PC-9 (cell line): ENCODE data around the gene CDH22. TPM values are rescaled to one million over a fixed set of nuclear protein-coding genes. Genes with fewer than 3 reads are reported as not detected.

ENCODE experiments used
- BruUV-seq: library from RNA; stranded (reverse); fragments of 400-500 nt; replicated peaks from 2 replicates; lab custom pipeline; 2021; lab: Mats Ljungman, UMichigan
- CTCF ChIA-PET: fragments of 300-600 bp; sonication (Branson Sonifier 250); formaldehyde crosslinking; loops from one replicate; lab custom pipeline; 2022; ENCODE audit warnings: antibody characterized with exemption; lab: Charles Lee
- POLR2A ChIA-PET: fragments of 300-600 bp; sonication (Branson Sonifier 250); formaldehyde crosslinking; loops from one replicate; lab custom pipeline; 2022; ENCODE audit warnings: antibody characterized with exemption; ENCODE audit not compliant: unreplicated experiment; lab: Charles Lee
- DNase-seq, 2 experiments: peaks; one replicate each; pipeline versions ENCODE4 v3.0.0 to v3.0.0-alpha.2; 2015 to 2022; ENCODE audit warnings: mixed read lengths in 1 of 2
- H2AFZ ChIP-seq: fragments of 200-600 bp; sonication (generic); 2 replicates; pipeline ENCODE4 v1.8.1; 2017; ENCODE audit warnings: antibody characterized with exemption
- H3F3A ChIP-seq: fragments of 200-600 bp; sonication (generic); 2 replicates; pipeline ENCODE4 v1.8.1; 2017; ENCODE audit warnings: antibody characterized with exemption, mild to moderate bottlenecking, low read depth; ENCODE audit not compliant: insufficient read depth
- H3K27ac ChIP-seq: fragments of 200-600 bp; sonication (generic); 2 replicates; pipeline ENCODE4 v1.6.1; 2016; ENCODE audit warnings: mixed run types
- H3K27me3 ChIP-seq: fragments of 200-600 bp; sonication (generic); 2 replicates; pipeline ENCODE4 v1.6.1; 2016; ENCODE audit warnings: low read depth, mixed run types; ENCODE audit not compliant: insufficient read depth
- H3K36me3 ChIP-seq: fragments of 200-600 bp; sonication (generic); 2 replicates; pipeline ENCODE4 v1.6.1; 2016; ENCODE audit warnings: low read depth, mixed run types
- H3K4me1 ChIP-seq: fragments of 200-600 bp; sonication (generic); replicated peaks from 2 replicates; pipeline ENCODE4 v1.6.1; 2016; ENCODE audit warnings: mixed run types; ENCODE audit not compliant: insufficient read depth
- H3K4me2 ChIP-seq: fragments of 200-600 bp; sonication (generic); 2 replicates; pipeline ENCODE4 v1.6.1; 2017; ENCODE audit warnings: mixed run types
- H3K4me3 ChIP-seq: fragments of 200-600 bp; sonication (generic); 2 replicates; pipeline ENCODE4 v1.6.1; 2016; ENCODE audit warnings: mixed run types
- H3K79me2 ChIP-seq: fragments of 200-600 bp; sonication (generic); 2 replicates; pipeline ENCODE4 v1.6.1; 2017; ENCODE audit warnings: low read depth, mixed run types
- H3K9me2 ChIP-seq: fragments of 200-600 bp; sonication (generic); 2 replicates; pipeline ENCODE4 v1.8.1; 2017; ENCODE audit warnings: mild to moderate bottlenecking; ENCODE audit not compliant: insufficient read depth
- H3K9me3 ChIP-seq: fragments of 200-600 bp; sonication (generic); 2 replicates; pipeline ENCODE4 v1.8.1; 2016; ENCODE audit warnings: low read depth; ENCODE audit not compliant: insufficient read depth
- H4K20me1 ChIP-seq: fragments of 200-600 bp; sonication (generic); 2 replicates; pipeline ENCODE4 v1.8.1; 2017; ENCODE audit not compliant: insufficient read depth
- EZH2 ChIP-seq: fragments of 200-600 bp; sonication (generic); IDR thresholded peaks from 2 replicates; pipeline ENCODE4 v1.8.0; 2017; ENCODE audit warnings: antibody characterized with exemption, low read depth
- intact Hi-C: fragments of 100-400 bp; cut with micrococcal nuclease; formaldehyde crosslinking; loops from one replicate; pipeline ENCODE4 v1.10.0; 2022; ENCODE audit not compliant: unreplicated experiment
- total RNA-seq: library from RNA; stranded (reverse); gene quantifications from 2 replicates; pipeline ENCODE4 v1.2.3, GENCODE V29; 2021
- TF ChIP-seq, protein P1 (sequence below): fragments of 200-600 bp; sonication (generic); conservative IDR thresholded peaks from 2 replicates; pipeline ENCODE4 v1.6.1; 2017; ENCODE audit warnings: mixed run types, antibody characterized with exemption, mild to moderate bottlenecking, moderate library complexity

The CDH22 gene
- total RNA-seq, 1 experiment from 2014 or later = not detected

DNA sequence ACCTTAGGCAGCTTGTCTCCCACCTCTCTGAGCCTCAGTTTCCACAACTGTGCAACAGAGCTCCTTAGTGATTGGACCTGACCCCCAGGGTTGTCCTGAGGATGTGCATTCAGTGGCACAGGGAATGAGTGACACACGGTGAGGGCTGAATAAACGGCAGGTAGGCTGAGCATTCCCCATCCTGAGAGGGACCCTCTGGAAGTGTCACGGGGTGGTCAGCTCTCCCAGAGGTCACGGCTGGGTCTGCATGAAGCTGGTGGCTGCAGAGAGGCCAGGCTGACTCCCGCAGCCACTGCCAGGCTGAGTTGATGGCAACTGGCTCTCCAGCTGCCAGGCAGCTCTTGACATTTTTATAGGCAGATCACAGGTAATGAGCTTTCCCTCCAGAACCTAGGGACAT, 147.6 kb downstream of the CDH22 start:
- no peaks in the 10 kb centered on the region for H3K9me3 ChIP-seq
- no peak overlapping the region for H3K4me2 ChIP-seq
- H3K79me2 ChIP-seq = no peaks in the 10 kb centered on the region
- ChIA-PET CTCF (no interaction called here), POLR2A (no interaction called here)
- BruUV-seq = no TSS peak
- TF ChIP-seq, protein P1, sequence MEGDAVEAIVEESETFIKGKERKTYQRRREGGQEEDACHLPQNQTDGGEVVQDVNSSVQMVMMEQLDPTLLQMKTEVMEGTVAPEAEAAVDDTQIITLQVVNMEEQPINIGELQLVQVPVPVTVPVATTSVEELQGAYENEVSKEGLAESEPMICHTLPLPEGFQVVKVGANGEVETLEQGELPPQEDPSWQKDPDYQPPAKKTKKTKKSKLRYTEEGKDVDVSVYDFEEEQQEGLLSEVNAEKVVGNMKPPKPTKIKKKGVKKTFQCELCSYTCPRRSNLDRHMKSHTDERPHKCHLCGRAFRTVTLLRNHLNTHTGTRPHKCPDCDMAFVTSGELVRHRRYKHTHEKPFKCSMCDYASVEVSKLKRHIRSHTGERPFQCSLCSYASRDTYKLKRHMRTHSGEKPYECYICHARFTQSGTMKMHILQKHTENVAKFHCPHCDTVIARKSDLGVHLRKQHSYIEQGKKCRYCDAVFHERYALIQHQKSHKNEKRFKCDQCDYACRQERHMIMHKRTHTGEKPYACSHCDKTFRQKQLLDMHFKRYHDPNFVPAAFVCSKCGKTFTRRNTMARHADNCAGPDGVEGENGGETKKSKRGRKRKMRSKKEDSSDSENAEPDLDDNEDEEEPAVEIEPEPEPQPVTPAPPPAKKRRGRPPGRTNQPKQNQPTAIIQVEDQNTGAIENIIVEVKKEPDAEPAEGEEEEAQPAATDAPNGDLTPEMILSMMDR = no peak
- TF ChIP-seq EZH2 = no peak
- no peaks in the 10 kb centered on the region for H3K4me1 ChIP-seq
- no peaks in the 10 kb centered on the region for H3F3A ChIP-seq
- H3K36me3 ChIP-seq = no peaks in the 10 kb centered on the region
- no peak for DNase-seq
- intact Hi-C loops = no loop called here
- no peak overlapping the region for H2AFZ ChIP-seq
- H3K9me2 ChIP-seq = no peaks in the 10 kb centered on the region
- H3K27ac ChIP-seq = no peak overlapping the region
- no peak overlapping the region for H3K4me3 ChIP-seq
- peaks cover 92% of the 10 kb centered on the region for H3K27me3 ChIP-seq
- no peaks in the 10 kb centered on the region; the same call in 1 of the 2 replicates for H4K20me1 ChIP-seq

DNA sequence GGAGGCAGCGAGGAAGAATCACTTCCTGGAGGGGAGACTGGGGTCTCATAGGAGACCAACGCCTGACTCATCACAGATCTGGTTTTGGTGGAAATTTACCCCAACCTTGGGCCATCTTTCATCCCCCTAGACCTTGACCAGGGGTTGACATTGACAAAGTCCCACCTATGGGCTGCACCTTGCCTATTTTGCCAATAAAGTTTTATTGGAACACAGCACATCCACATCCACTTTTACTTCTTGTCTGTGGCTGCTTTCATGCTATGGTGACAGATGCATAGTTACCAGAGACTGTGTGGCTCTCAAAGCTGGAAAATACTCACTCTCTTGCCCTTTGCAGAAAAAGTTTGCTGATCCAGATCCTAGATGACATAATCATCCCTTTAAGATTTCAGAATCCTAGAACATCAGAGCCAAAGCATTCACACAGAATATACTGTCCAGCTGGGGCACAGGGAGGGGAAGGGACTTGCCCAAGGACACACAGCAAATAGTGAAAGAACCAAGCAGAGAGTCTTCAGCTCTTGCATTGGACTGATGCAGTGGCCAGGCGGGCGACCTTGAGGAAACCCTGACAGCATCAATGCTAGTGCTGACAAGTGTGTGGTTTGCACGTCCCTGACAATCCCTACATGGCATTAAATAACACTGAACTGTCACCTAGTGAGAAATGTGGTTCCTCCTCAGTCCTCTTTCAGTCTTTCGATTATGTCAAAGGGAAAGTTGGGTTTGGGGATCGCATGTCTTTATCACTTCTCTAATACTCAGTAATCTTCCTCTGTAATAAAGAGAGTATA, 149.0 kb downstream of the CDH22 start:
- no peaks in the 10 kb centered on the region; the same call in 1 of the 2 replicates for H4K20me1 ChIP-seq
- H3K4me2 ChIP-seq = no peak overlapping the region
- TF ChIP-seq, protein P1 = no peak
- TF ChIP-seq EZH2 = no peak
- no peak for DNase-seq
- no peak overlapping the region for H3K4me3 ChIP-seq
- no peaks in the 10 kb centered on the region for H3K36me3 ChIP-seq
- BruUV-seq = no TSS peak
- H2AFZ ChIP-seq = no peak overlapping the region
- H3K27me3 ChIP-seq = peaks cover 94% of the 10 kb centered on the region
- no peaks in the 10 kb centered on the region for H3K79me2 ChIP-seq
- no peaks in the 10 kb centered on the region for H3K4me1 ChIP-seq
- H3K9me2 ChIP-seq = no peaks in the 10 kb centered on the region
- H3K27ac ChIP-seq = no peak overlapping the region
- POLR2A ChIA-PET = no interaction called here
- no peaks in the 10 kb centered on the region for H3F3A ChIP-seq
- CTCF ChIA-PET = no interaction called here
- no peaks in the 10 kb centered on the region for H3K9me3 ChIP-seq
- intact Hi-C loops = no loop called here

DNA sequence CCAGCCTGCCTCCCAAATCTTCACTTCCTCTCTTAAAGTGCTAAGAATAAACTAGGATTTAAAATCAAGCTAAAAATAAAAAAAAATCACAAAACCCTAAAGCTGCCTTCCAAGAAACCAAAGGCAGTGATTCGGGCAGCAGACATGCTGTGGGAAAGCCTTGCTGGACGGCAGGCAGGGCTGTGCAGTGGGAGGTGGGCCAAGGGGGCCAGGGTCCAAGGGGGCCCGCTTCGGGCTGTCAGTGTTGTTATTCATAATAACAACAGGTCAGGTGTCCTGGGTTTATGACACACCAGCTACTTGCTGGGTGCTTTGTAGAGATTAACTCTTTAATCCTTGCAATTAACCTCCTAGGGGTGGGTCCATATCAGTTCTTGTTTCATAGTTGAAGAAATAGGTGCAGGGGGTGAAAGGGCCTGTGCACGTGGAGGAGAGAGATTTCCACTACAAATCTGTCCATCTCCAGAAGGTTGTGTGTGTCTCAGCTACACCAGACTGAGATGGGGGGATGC, 149.8 kb downstream of the CDH22 start:
- Histone ChIP-seq H4K20me1 (no peaks in the 10 kb centered on the region; the same call in 1 of the 2 replicates), H3K79me2 (no peaks in the 10 kb centered on the region), H3F3A (no peaks in the 10 kb centered on the region), H3K9me2 (no peaks in the 10 kb centered on the region), H3K9me3 (no peaks in the 10 kb centered on the region), H3K27me3 (peaks cover 94% of the 10 kb centered on the region), H3K4me3 (no peak overlapping the region), H3K4me2 (no peak overlapping the region), H3K27ac (no peak overlapping the region), H3K4me1 (no peaks in the 10 kb centered on the region), H2AFZ (no peak overlapping the region), H3K36me3 (no peaks in the 10 kb centered on the region)
- no TSS peak for BruUV-seq
- ChIA-PET CTCF (interaction anchor here (0.6 kb wide), 1 partner anchor 225 kb away, joined by 3 read pairs; no protein-coding TSS in a partner anchor), POLR2A (interaction anchor here (0.6 kb wide), 1 partner anchor 14 kb away, joined by 3 read pairs; no protein-coding TSS in a partner anchor)
- intact Hi-C loops = no loop called here
- TF ChIP-seq, protein P1 = no peak
- TF ChIP-seq EZH2 = no peak
- DNase-seq = no peak
